ENCODE results near the gene DHRS2. TPM values are rescaled to one million over a fixed set of nuclear protein-coding genes. Genes with fewer than 3 reads are reported as not detected.

The DHRS2 gene
- total RNA-seq, 1 donor from 2014 or later: not detected

GRCh38 chr14:23645812-23646647 is 9.9 kb downstream of the DHRS2 start:
- no peak overlapping the region for H3K27ac Mint-ChIP-seq (ENCODE audit: unreplicated experiment)
- TF ChIP-seq CTCF (IDR thresholded peaks at IDR 0.05; ENCODE audit: unreplicated experiment): no peak
- peak overlapping the region; percentile 56 for H3K4me3 Mint-ChIP-seq (ENCODE audit: unreplicated experiment)
- no peak for DNase-seq (ENCODE audit: low spot score)
- H3K9me3 Mint-ChIP-seq (ENCODE audit: unreplicated experiment): no peaks in the 10 kb centered on the region
- no peaks in the 10 kb centered on the region for H3K4me1 Mint-ChIP-seq (ENCODE audit: unreplicated experiment)
- H3K36me3 Mint-ChIP-seq (ENCODE audit: low read depth, unreplicated experiment): peaks cover 9% of the 10 kb centered on the region
- peaks cover 10% of the 10 kb centered on the region for H3K27me3 Mint-ChIP-seq (ENCODE audit: unreplicated experiment)

DNA sequence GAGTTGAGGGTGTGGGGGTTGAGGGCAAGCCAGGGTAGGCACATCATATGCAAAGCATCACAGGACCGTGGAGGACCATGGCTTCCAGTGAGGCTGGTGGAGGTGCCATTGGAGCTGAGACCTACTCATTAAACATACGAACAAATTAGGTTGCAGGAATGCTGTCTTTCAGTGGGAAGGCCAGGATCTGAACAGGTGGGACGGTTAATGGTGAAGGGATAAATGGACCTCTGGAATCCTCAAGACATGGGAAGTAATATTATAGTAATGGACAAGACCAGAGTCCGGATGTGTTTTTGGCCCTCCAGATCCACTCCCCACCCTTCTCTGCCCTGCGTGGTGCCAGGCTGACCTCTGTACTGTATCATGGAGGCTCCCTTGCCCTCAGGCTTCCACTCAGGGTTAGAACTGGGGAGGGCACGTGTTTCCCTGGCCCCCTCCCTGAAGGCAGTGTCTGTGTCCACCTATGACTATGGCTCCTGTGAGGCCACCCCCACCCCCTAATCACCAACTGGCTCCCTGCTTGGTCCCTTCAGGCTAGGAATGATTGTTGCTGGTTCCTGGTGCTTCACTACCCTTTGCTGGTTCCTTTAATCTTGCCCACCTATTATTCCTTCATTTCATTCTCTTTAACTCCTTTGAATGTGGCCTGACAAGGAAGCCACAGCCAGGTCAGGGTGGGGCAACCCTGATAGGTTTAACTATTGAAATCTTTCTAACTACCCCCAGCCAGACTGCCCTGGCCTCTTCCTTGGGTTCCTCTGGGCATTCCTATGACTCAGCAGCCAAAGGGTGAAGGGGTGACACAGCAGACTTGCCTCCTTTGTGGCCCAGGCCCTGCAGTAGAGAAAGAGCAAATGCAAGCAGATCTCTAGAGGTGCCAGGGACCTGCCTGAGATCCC is 10.7 kb downstream of the DHRS2 start:
- no peak for TF ChIP-seq CTCF (IDR thresholded peaks at IDR 0.05; ENCODE audit: unreplicated experiment)
- Mint-ChIP-seq H3K36me3 (ENCODE audit: low read depth, unreplicated experiment) (peaks cover 9% of the 10 kb centered on the region), H3K4me1 (ENCODE audit: unreplicated experiment) (peaks cover under 1% of the 10 kb centered on the region), H3K27me3 (ENCODE audit: unreplicated experiment) (peaks cover 10% of the 10 kb centered on the region), H3K9me3 (ENCODE audit: unreplicated experiment) (no peaks in the 10 kb centered on the region), H3K27ac (ENCODE audit: unreplicated experiment) (no peak overlapping the region), H3K4me3 (ENCODE audit: unreplicated experiment) (peak overlapping the region; percentile 56)
- no peak for DNase-seq (ENCODE audit: low spot score)

GRCh38 chr14:23647619-23648018 is 11.5 kb downstream of the DHRS2 start:
- DNase-seq (ENCODE audit: low spot score): no peak
- H3K4me3 Mint-ChIP-seq (ENCODE audit: unreplicated experiment): no peak overlapping the region
- no peaks in the 10 kb centered on the region for H3K9me3 Mint-ChIP-seq (ENCODE audit: unreplicated experiment)
- TF ChIP-seq CTCF (IDR thresholded peaks at IDR 0.05; ENCODE audit: unreplicated experiment): no peak
- peaks cover 3% of the 10 kb centered on the region for H3K4me1 Mint-ChIP-seq (ENCODE audit: unreplicated experiment)
- peaks cover 9% of the 10 kb centered on the region for H3K36me3 Mint-ChIP-seq (ENCODE audit: low read depth, unreplicated experiment)
- peaks cover 9% of the 10 kb centered on the region for H3K27me3 Mint-ChIP-seq (ENCODE audit: unreplicated experiment)
- no peak overlapping the region for H3K27ac Mint-ChIP-seq (ENCODE audit: unreplicated experiment)

GRCh38 chr14:23648764-23649460 is 12.7 kb downstream of the DHRS2 start:
- peaks cover 7% of the 10 kb centered on the region for H3K27me3 Mint-ChIP-seq (ENCODE audit: unreplicated experiment)
- TF ChIP-seq CTCF (IDR thresholded peaks at IDR 0.05; ENCODE audit: unreplicated experiment): no peak
- peaks cover 9% of the 10 kb centered on the region for H3K36me3 Mint-ChIP-seq (ENCODE audit: low read depth, unreplicated experiment)
- no peak for DNase-seq (ENCODE audit: low spot score)
- no peaks in the 10 kb centered on the region for H3K9me3 Mint-ChIP-seq (ENCODE audit: unreplicated experiment)
- H3K4me3 Mint-ChIP-seq (ENCODE audit: unreplicated experiment): no peak overlapping the region
- H3K27ac Mint-ChIP-seq (ENCODE audit: unreplicated experiment): no peak overlapping the region
- H3K4me1 Mint-ChIP-seq (ENCODE audit: unreplicated experiment): peaks cover 10% of the 10 kb centered on the region

Data from endothelial cell (in vitro differentiated cells).